ENCODE results near the gene C17orf75.
A peak's percentile ranks its signal among the peaks of the same experiment; 100 is the strongest.
"Not testable (repeated sequence)": the region's sequence is repeated elsewhere in the genome, so short reads cannot be mapped to it uniquely, and the experiment has no call there.

Gene C17orf75

GRCh38 chr17:32341857-32342602 is at the start of gene C17orf75:
C17orf75 (minus strand) TSS chr17:32342173; CDS start chr17:32342139, 34 bp downstream.
- DNase-seq (ENCODE audit: low spot score): peak; percentile 85

- DNase-seq (ENCODE audit: low spot score): no peak
Observed at GRCh38 chr17:32388613-32389459, 46.9 kb upstream of the C17orf75 start.

GRCh38 chr17:32388128-32388527 is 46.2 kb upstream of the C17orf75 start:
- DNase-seq (ENCODE audit: low spot score): not testable (repeated sequence)

- no peak for DNase-seq (ENCODE audit: low spot score)
Observed at GRCh38 chr17:32386844-32387243, 44.9 kb upstream of the C17orf75 start.

GRCh38 chr17:32385971-32386370 is 44.0 kb upstream of the C17orf75 start:
- no peak for DNase-seq (ENCODE audit: low spot score)

- no peak for DNase-seq (ENCODE audit: low spot score)
Observed at GRCh38 chr17:32385121-32385520, 43.1 kb upstream of the C17orf75 start.

- DNase-seq (ENCODE audit: low spot score): no peak
Observed at GRCh38 chr17:32383926-32384434, 42.0 kb upstream of the C17orf75 start.

GRCh38 chr17:32382526-32383223 is 40.7 kb upstream of the C17orf75 start:
- DNase-seq (ENCODE audit: low spot score): no peak

GRCh38 chr17:32370426-32370825 is 28.5 kb upstream of the C17orf75 start:
- DNase-seq (ENCODE audit: low spot score): no peak

- DNase-seq (ENCODE audit: low spot score): no peak
Observed at GRCh38 chr17:32361270-32361669, 19.3 kb upstream of the C17orf75 start.

GRCh38 chr17:32357615-32358014 is 15.6 kb upstream of the C17orf75 start:
- no peak for DNase-seq (ENCODE audit: low spot score)

GRCh38 chr17:32356750-32357149 is 14.8 kb upstream of the C17orf75 start:
- DNase-seq (ENCODE audit: low spot score): no peak

GRCh38 chr17:32356378-32356743 is 14.4 kb upstream of the C17orf75 start:
- no peak for DNase-seq (ENCODE audit: low spot score)

GRCh38 chr17:32355649-32356377 is 13.8 kb upstream of the C17orf75 start:
- DNase-seq (ENCODE audit: low spot score): no peak

- DNase-seq (ENCODE audit: low spot score): not testable (repeated sequence)
Observed at GRCh38 chr17:32352734-32353133, 10.8 kb upstream of the C17orf75 start.

- DNase-seq (ENCODE audit: low spot score): peak; percentile 46
Observed at GRCh38 chr17:32350666-32351418, 8.9 kb upstream of the C17orf75 start.

GRCh38 chr17:32349854-32350665 is 8.1 kb upstream of the C17orf75 start, which contains the start of gene ZNF207:
ZNF207 (plus strand) TSS chr17:32350157; CDS start chr17:32350286, 129 bp downstream.
- DNase-seq (ENCODE audit: low spot score): peak; percentile 97

- DNase-seq (ENCODE audit: low spot score): no peak
Observed at GRCh38 chr17:32349503-32349853, 7.5 kb upstream of the C17orf75 start.

- DNase-seq (ENCODE audit: low spot score): no peak
Observed at GRCh38 chr17:32348483-32348800, 6.5 kb upstream of the C17orf75 start.

- no peak for DNase-seq (ENCODE audit: low spot score)
Observed at GRCh38 chr17:32345951-32346600, 4.1 kb upstream of the C17orf75 start.

Measured in activated CD4-positive, alpha-beta T cell treated with anti-CD3 and anti-CD28 coated beads, Interleukin-2, Interleukin-4, amounts not matched to agents 100 ng/mL and 50 ng/mL, durations not matched to agents 16 hours and 8 hours (primary cell).